ENCODE measurements around the gene BANP. TPM values are rescaled to one million over a fixed set of nuclear protein-coding genes. Genes with fewer than 3 reads are reported as not detected.
"Not testable (repeated sequence)": the region's sequence is repeated elsewhere in the genome, so short reads cannot be mapped to it uniquely, and the experiment has no call there.

The BANP gene
- total RNA-seq, 1 donor from 2014 or later: 30.4 TPM

GRCh38 chr16:88049561-88050545, 98.6 kb downstream of the BANP start:
- Histone ChIP-seq H3K9ac (no peak overlapping the region), H3K4me2 (no peak overlapping the region), H3F3A (ENCODE audit: low read depth) (no peaks in the 10 kb centered on the region), H3K27me3 (no peaks in the 10 kb centered on the region), H3K9me3 (ENCODE audit: low read depth) (no peaks in the 10 kb centered on the region), H4K20me1 (ENCODE audit: low read depth) (no peaks in the 10 kb centered on the region), H3K79me2 (ENCODE audit: low read depth) (no peaks in the 10 kb centered on the region), H3K27ac (no peak overlapping the region), H3K36me3 (no peaks in the 10 kb centered on the region), H3K4me3 (no peak overlapping the region), H3K4me1 (no peaks in the 10 kb centered on the region), H2AFZ (replicated peaks) (no peak overlapping the region)
- Mint-ChIP-seq H3K4me1 (no peaks in the 10 kb centered on the region), H3K9me3 (no peaks in the 10 kb centered on the region), H3K4me3 (no peak overlapping the region), H3K27me3 (ENCODE audit: insufficient read depth, low read depth) (no peaks in the 10 kb centered on the region), H3K27ac (no peak overlapping the region), H3K36me3 (peaks cover 7% of the 10 kb centered on the region)
- TF ChIP-seq EZH2phosphoT487 (IDR thresholded peaks at IDR 0.05): no peak
- no peak for TF ChIP-seq EZH2 (IDR thresholded peaks at IDR 0.05)
- TF ChIP-seq CTCF (IDR thresholded peaks at IDR 0.05): no peak
- no peak for DNase-seq (ENCODE audit: low spot score)

- Histone ChIP-seq H3K9me3 (ENCODE audit: low read depth) (no peaks in the 10 kb centered on the region), H4K20me1 (ENCODE audit: low read depth) (no peaks in the 10 kb centered on the region), H3K79me2 (ENCODE audit: low read depth) (no peaks in the 10 kb centered on the region), H3K4me1 (no peaks in the 10 kb centered on the region), H3K36me3 (no peaks in the 10 kb centered on the region), H3K4me3 (no peak overlapping the region), H3K4me2 (no peak overlapping the region), H3K9ac (no peak overlapping the region), H3F3A (ENCODE audit: low read depth) (no peaks in the 10 kb centered on the region), H3K27ac (no peak overlapping the region), H3K27me3 (no peaks in the 10 kb centered on the region), H2AFZ (replicated peaks) (no peak overlapping the region)
- no peak overlapping the region for H3K4me3 Mint-ChIP-seq
- no peak for DNase-seq (ENCODE audit: low spot score)
- H3K4me1 Mint-ChIP-seq: peaks cover 6% of the 10 kb centered on the region
- TF ChIP-seq EZH2phosphoT487 (IDR thresholded peaks at IDR 0.05): no peak
- TF ChIP-seq EZH2 (IDR thresholded peaks at IDR 0.05): no peak
- TF ChIP-seq CTCF (IDR thresholded peaks at IDR 0.05): no peak
- H3K36me3 Mint-ChIP-seq: peaks cover 9% of the 10 kb centered on the region
- no peaks in the 10 kb centered on the region for H3K9me3 Mint-ChIP-seq
- no peak overlapping the region for H3K27ac Mint-ChIP-seq
- no peaks in the 10 kb centered on the region for H3K27me3 Mint-ChIP-seq (ENCODE audit: insufficient read depth, low read depth)
These were observed 99.9 kb downstream of the BANP start for GRCh38 chr16:88050952-88051660.

- Histone ChIP-seq H3K27me3 (no peaks in the 10 kb centered on the region), H3K79me2 (ENCODE audit: low read depth) (no peaks in the 10 kb centered on the region), H3K9me3 (ENCODE audit: low read depth) (no peaks in the 10 kb centered on the region), H3K4me2 (no peak overlapping the region), H3K4me1 (peaks cover under 1% of the 10 kb centered on the region), H4K20me1 (ENCODE audit: low read depth) (no peaks in the 10 kb centered on the region), H3K9ac (no peak overlapping the region), H3K4me3 (no peak overlapping the region), H3K27ac (no peak overlapping the region), H3K36me3 (no peaks in the 10 kb centered on the region), H2AFZ (replicated peaks) (no peak overlapping the region), H3F3A (ENCODE audit: low read depth) (no peaks in the 10 kb centered on the region)
- Mint-ChIP-seq H3K9me3 (no peaks in the 10 kb centered on the region), H3K27me3 (ENCODE audit: insufficient read depth, low read depth) (no peaks in the 10 kb centered on the region), H3K4me3 (no peak overlapping the region), H3K4me1 (peaks cover 10% of the 10 kb centered on the region), H3K27ac (no peak overlapping the region), H3K36me3 (peaks cover 7% of the 10 kb centered on the region)
- TF ChIP-seq EZH2 (IDR thresholded peaks at IDR 0.05) (no peak), EZH2phosphoT487 (IDR thresholded peaks at IDR 0.05) (no peak), CTCF (IDR thresholded peaks at IDR 0.05) (no peak)
- DNase-seq (ENCODE audit: low spot score): no peak
These were observed 101.4 kb downstream of the BANP start for GRCh38 chr16:88052661-88053060.

- not testable (repeated sequence) for H3K4me2 ChIP-seq; H3K27ac Mint-ChIP-seq; H3K9me3 Mint-ChIP-seq; H3K36me3 Mint-ChIP-seq; H3K4me3 ChIP-seq; H3K79me2 ChIP-seq (ENCODE audit: low read depth); H3K27me3 ChIP-seq; H3K9me3 ChIP-seq (ENCODE audit: low read depth); H4K20me1 ChIP-seq (ENCODE audit: low read depth); H3K4me3 Mint-ChIP-seq; H3K4me1 ChIP-seq; H3K9ac ChIP-seq; H3K27ac ChIP-seq; H3F3A ChIP-seq (ENCODE audit: low read depth); DNase-seq (ENCODE audit: low spot score); H3K4me1 Mint-ChIP-seq; H3K36me3 ChIP-seq; H3K27me3 Mint-ChIP-seq (ENCODE audit: insufficient read depth, low read depth); H2AFZ ChIP-seq (replicated peaks)
These were observed 102.2 kb downstream of the BANP start for GRCh38 chr16:88053479-88053878.

All from neural progenitor cell (in vitro differentiated cells).